SK-N-SH treated with all-trans-retinoic acid at 6 μM for 48 hours (cell line): Measurements from ENCODE around the gene BPIFB6.

ENCODE experiments used
- ATAC-seq: fragments of 200-7000 bp; cut with Tn5 transposase; 3 replicates; pipeline ENCODE4 v1.9.1; 2020; ENCODE audit warnings: mild to moderate bottlenecking, moderate library complexity
- ARNTL ChIP-seq: fragments of 450-650 bp; formaldehyde crosslinking; IDR thresholded peaks from 2 replicates; pipeline ENCODE4 v1.5.0; 2020; ENCODE audit warnings: low read depth, mild to moderate bottlenecking, moderate library complexity, borderline replicate concordance
- BACH2 ChIP-seq: fragments of 250-450 bp; sonication (Bioruptor Pico); IDR thresholded peaks from 2 replicates; pipeline ENCODE4 v1.9.0; 2021; ENCODE audit warnings: mild to moderate bottlenecking, borderline replicate concordance
- CSDC2 ChIP-seq: fragments of 250-450 bp; sonication (Bioruptor Pico); IDR thresholded peaks from 2 replicates; pipeline ENCODE4 v1.5.0; 2020; ENCODE audit warnings: mild to moderate bottlenecking, moderate library complexity
- ESRRG ChIP-seq: fragments of 250-450 bp; sonication (Bioruptor Pico); IDR thresholded peaks from 2 replicates; pipeline ENCODE4 v1.6.1; 2021; ENCODE audit warnings: mild to moderate bottlenecking
- GLIS3 ChIP-seq: fragments of 250-450 bp; sonication (Bioruptor Pico); IDR thresholded peaks from 2 replicates; pipeline ENCODE4 v1.5.0; 2020; ENCODE audit warnings: mild to moderate bottlenecking, moderate library complexity
- ISL1 ChIP-seq: fragments of 250-450 bp; sonication (Bioruptor Pico); IDR thresholded peaks from 2 replicates; pipeline ENCODE4 v2.1.2; 2022; ENCODE audit warnings: mild to moderate bottlenecking, moderate library complexity
- PATZ1 ChIP-seq: fragments of 250-450 bp; sonication (Bioruptor Pico); IDR thresholded peaks from 2 replicates; pipeline ENCODE4 v1.8.0; 2020; ENCODE audit warnings: mild to moderate bottlenecking, moderate library complexity, borderline replicate concordance
- POU6F1 ChIP-seq: fragments of 250-450 bp; sonication (Bioruptor Pico); IDR thresholded peaks from 2 replicates; pipeline ENCODE4 v1.8.0; 2021; ENCODE audit warnings: low read depth, mild to moderate bottlenecking, moderate library complexity, borderline replicate concordance
- PPARA ChIP-seq: fragments of 250-450 bp; sonication (Bioruptor Pico); IDR thresholded peaks from 2 replicates; pipeline ENCODE4 v1.5.0; 2020; ENCODE audit warnings: mild to moderate bottlenecking, borderline replicate concordance
- RARB ChIP-seq: fragments of 250-450 bp; sonication (Bioruptor Pico); IDR thresholded peaks from 2 replicates; pipeline ENCODE4 v1.8.0; 2021; ENCODE audit warnings: mild to moderate bottlenecking, moderate library complexity
- SNAI2 ChIP-seq: fragments of 250-450 bp; sonication (Bioruptor Pico); IDR thresholded peaks from 2 replicates; pipeline ENCODE4 v1.5.0; 2020; ENCODE audit warnings: mild to moderate bottlenecking, moderate library complexity
- TCF4 ChIP-seq: fragments of 250-450 bp; sonication (Bioruptor Pico); IDR thresholded peaks from 2 replicates; pipeline ENCODE4 v1.8.0; 2021; ENCODE audit warnings: mild to moderate bottlenecking, moderate library complexity, borderline replicate concordance
- TOX ChIP-seq: fragments of 250-450 bp; sonication (Bioruptor Pico); IDR thresholded peaks from 2 replicates; pipeline ENCODE4 v1.8.0; 2021; ENCODE audit warnings: mild to moderate bottlenecking, moderate library complexity, borderline replicate concordance
- ZC3H10 ChIP-seq: fragments of 250-450 bp; sonication (Bioruptor Pico); IDR thresholded peaks from 2 replicates; pipeline ENCODE4 v1.5.1; 2021; ENCODE audit warnings: mild to moderate bottlenecking, moderate library complexity
- ZFP3 ChIP-seq: fragments of 250-450 bp; sonication (Bioruptor Pico); IDR thresholded peaks from 2 replicates; pipeline ENCODE4 v1.5.0; 2020; ENCODE audit warnings: mild to moderate bottlenecking, moderate library complexity
- ZFP30 ChIP-seq: fragments of 450-650 bp; formaldehyde crosslinking; IDR thresholded peaks from 2 replicates; pipeline ENCODE4 v1.5.0; 2022; ENCODE audit warnings: mild to moderate bottlenecking, moderate library complexity
- ZNF565 ChIP-seq: fragments of 450-650 bp; formaldehyde crosslinking; conservative IDR thresholded peaks from 2 replicates; pipeline ENCODE4 v1.5.0; 2020; ENCODE audit warnings: low read depth, mild to moderate bottlenecking, moderate library complexity
- ZNF70 ChIP-seq: fragments of 450-650 bp; formaldehyde crosslinking; IDR thresholded peaks from 2 replicates; pipeline ENCODE4 v1.5.0; 2020; ENCODE audit warnings: mild to moderate bottlenecking, moderate library complexity
- ZNF8 ChIP-seq: fragments of 450-650 bp; formaldehyde crosslinking; IDR thresholded peaks from 2 replicates; pipeline ENCODE4 v1.5.0; 2020; ENCODE audit warnings: mild to moderate bottlenecking, moderate library complexity
- TF ChIP-seq, protein P1 (sequence below): fragments of 250-450 bp; sonication (Bioruptor Pico); IDR thresholded peaks from 2 replicates; pipeline ENCODE4 v1.5.1; 2021; ENCODE audit warnings: mild to moderate bottlenecking, moderate library complexity
- TF ChIP-seq, protein P2 (sequence below): fragments of 250-450 bp; sonication (Bioruptor Pico); IDR thresholded peaks from 2 replicates; pipeline ENCODE4 v1.5.1; 2020; ENCODE audit warnings: low read depth, mild to moderate bottlenecking, moderate library complexity
- TF ChIP-seq, protein P3 (sequence below): fragments of 250-450 bp; sonication (Bioruptor Pico); IDR thresholded peaks from 2 replicates; pipeline ENCODE4 v1.5.0; 2020; ENCODE audit warnings: mild to moderate bottlenecking, moderate library complexity

The BPIFB6 gene

GRCh38 chr20:33061658-33062028 is 30.2 kb downstream of the BPIFB6 start:
- no peak for ATAC-seq
- TF ChIP-seq ESRRG (CRISPR knock-in tag) = no peak
- TF ChIP-seq CSDC2 (CRISPR knock-in tag) = no peak
- no peak for TF ChIP-seq PPARA
- no peak for TF ChIP-seq ZNF70
- TF ChIP-seq ZFP3 (CRISPR knock-in tag) = no peak
- TF ChIP-seq BACH2 (CRISPR knock-in tag) = no peak
- no peak for TF ChIP-seq SNAI2
- TF ChIP-seq POU6F1 = no peak
- no peak for TF ChIP-seq ZNF565 (CRISPR knock-in tag)
- TF ChIP-seq GLIS3 = no peak
- TF ChIP-seq ZNF8 (CRISPR knock-in tag) = no peak
- TF ChIP-seq, protein P1, sequence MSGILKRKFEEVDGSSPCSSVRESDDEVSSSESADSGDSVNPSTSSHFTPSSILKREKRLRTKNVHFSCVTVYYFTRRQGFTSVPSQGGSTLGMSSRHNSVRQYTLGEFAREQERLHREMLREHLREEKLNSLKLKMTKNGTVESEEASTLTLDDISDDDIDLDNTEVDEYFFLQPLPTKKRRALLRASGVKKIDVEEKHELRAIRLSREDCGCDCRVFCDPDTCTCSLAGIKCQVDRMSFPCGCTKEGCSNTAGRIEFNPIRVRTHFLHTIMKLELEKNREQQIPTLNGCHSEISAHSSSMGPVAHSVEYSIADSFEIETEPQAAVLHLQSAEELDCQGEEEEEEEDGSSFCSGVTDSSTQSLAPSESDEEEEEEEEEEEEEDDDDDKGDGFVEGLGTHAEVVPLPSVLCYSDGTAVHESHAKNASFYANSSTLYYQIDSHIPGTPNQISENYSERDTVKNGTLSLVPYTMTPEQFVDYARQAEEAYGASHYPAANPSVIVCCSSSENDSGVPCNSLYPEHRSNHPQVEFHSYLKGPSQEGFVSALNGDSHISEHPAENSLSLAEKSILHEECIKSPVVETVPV (CRISPR knock-in tag) = no peak
- no peak for TF ChIP-seq ZFP30 (CRISPR knock-in tag)
- TF ChIP-seq, protein P2, sequence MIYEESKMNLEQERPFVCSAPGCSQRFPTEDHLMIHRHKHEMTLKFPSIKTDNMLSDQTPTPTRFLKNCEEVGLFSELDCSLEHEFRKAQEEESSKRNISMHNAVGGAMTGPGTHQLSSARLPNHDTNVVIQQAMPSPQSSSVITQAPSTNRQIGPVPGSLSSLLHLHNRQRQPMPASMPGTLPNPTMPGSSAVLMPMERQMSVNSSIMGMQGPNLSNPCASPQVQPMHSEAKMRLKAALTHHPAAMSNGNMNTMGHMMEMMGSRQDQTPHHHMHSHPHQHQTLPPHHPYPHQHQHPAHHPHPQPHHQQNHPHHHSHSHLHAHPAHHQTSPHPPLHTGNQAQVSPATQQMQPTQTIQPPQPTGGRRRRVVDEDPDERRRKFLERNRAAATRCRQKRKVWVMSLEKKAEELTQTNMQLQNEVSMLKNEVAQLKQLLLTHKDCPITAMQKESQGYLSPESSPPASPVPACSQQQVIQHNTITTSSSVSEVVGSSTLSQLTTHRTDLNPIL (CRISPR knock-in tag) = no peak
- no peak for TF ChIP-seq PATZ1 (CRISPR knock-in tag)
- TF ChIP-seq ZC3H10 = no peak
- TF ChIP-seq, protein P3, sequence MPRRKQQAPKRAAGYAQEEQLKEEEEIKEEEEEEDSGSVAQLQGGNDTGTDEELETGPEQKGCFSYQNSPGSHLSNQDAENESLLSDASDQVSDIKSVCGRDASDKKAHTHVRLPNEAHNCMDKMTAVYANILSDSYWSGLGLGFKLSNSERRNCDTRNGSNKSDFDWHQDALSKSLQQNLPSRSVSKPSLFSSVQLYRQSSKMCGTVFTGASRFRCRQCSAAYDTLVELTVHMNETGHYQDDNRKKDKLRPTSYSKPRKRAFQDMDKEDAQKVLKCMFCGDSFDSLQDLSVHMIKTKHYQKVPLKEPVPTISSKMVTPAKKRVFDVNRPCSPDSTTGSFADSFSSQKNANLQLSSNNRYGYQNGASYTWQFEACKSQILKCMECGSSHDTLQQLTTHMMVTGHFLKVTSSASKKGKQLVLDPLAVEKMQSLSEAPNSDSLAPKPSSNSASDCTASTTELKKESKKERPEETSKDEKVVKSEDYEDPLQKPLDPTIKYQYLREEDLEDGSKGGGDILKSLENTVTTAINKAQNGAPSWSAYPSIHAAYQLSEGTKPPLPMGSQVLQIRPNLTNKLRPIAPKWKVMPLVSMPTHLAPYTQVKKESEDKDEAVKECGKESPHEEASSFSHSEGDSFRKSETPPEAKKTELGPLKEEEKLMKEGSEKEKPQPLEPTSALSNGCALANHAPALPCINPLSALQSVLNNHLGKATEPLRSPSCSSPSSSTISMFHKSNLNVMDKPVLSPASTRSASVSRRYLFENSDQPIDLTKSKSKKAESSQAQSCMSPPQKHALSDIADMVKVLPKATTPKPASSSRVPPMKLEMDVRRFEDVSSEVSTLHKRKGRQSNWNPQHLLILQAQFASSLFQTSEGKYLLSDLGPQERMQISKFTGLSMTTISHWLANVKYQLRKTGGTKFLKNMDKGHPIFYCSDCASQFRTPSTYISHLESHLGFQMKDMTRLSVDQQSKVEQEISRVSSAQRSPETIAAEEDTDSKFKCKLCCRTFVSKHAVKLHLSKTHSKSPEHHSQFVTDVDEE (CRISPR knock-in tag) = no peak
- TF ChIP-seq ARNTL = no peak
- TF ChIP-seq TCF4 = no peak

GRCh38 chr20:33062105-33062824 is 30.8 kb downstream of the BPIFB6 start:
- TF ChIP-seq RARB (CRISPR knock-in tag) (no peak), ZNF70 (no peak), TCF4 (no peak), ZC3H10 (no peak), ZNF8 (CRISPR knock-in tag) (no peak), SNAI2 (no peak), ISL1 (CRISPR knock-in tag) (no peak), PPARA (no peak), PATZ1 (CRISPR knock-in tag) (no peak), GLIS3 (no peak), TOX (CRISPR knock-in tag) (no peak)
- TF ChIP-seq, protein P1 (CRISPR knock-in tag) = no peak
- TF ChIP-seq, protein P2 (CRISPR knock-in tag) = no peak
- no peak for ATAC-seq
